ENCODE data around the gene COL11A1. TPM values are rescaled to one million over a fixed set of nuclear protein-coding genes. Genes with fewer than 3 reads are reported as not detected.
"Not testable (repeated sequence)": the region's sequence is repeated elsewhere in the genome, so short reads cannot be mapped to it uniquely, and the experiment has no call there.

Gene COL11A1
- total RNA-seq, 2 experiments from 2014 or later = not detected

GRCh38 chr1:102941366-102941947 is 166.9 kb downstream of the COL11A1 start:
- ATAC-seq = no peak
- DNase-seq = no peak
- intact Hi-C loops (cut with micrococcal nuclease) = no loop called here
- Mint-ChIP-seq H3K27ac (no peak overlapping the region), H3K27me3 (no peaks in the 10 kb centered on the region), H3K4me1 (ENCODE audit: low read depth) (no peaks in the 10 kb centered on the region), H3K36me3 (ENCODE audit: low read depth) (no peaks in the 10 kb centered on the region), H3K4me3 (no peak overlapping the region), H3K9me3 (peaks cover 2% of the 10 kb centered on the region)
- POLR2A ChIA-PET = no interaction called here
- CTCF ChIA-PET = no interaction called here
- TF ChIP-seq CTCF (IDR thresholded peaks at IDR 0.05) = no peak

GRCh38 chr1:102937401-102937800 is 170.9 kb downstream of the COL11A1 start:
- DNase-seq = no peak
- Mint-ChIP-seq H3K27me3 (no peaks in the 10 kb centered on the region), H3K27ac (no peak overlapping the region), H3K4me3 (no peak overlapping the region), H3K36me3 (ENCODE audit: low read depth) (no peaks in the 10 kb centered on the region), H3K9me3 (peaks cover 2% of the 10 kb centered on the region), H3K4me1 (ENCODE audit: low read depth) (no peaks in the 10 kb centered on the region)
- CTCF ChIA-PET = no interaction called here
- no peak for TF ChIP-seq CTCF (IDR thresholded peaks at IDR 0.05)
- no peak for ATAC-seq
- intact Hi-C loops (cut with micrococcal nuclease) = no loop called here
- POLR2A ChIA-PET = no interaction called here

- H3K27me3 Mint-ChIP-seq; H3K36me3 Mint-ChIP-seq (ENCODE audit: low read depth); H3K9me3 Mint-ChIP-seq; DNase-seq; ATAC-seq; intact Hi-C loops (cut with micrococcal nuclease); CTCF ChIA-PET; POLR2A ChIA-PET; H3K4me3 Mint-ChIP-seq; H3K27ac Mint-ChIP-seq; H3K4me1 Mint-ChIP-seq (ENCODE audit: low read depth): not testable (repeated sequence)
Observed at GRCh38 chr1:102933362-102933761, 175.0 kb downstream of the COL11A1 start.

GRCh38 chr1:102919659-102920058 is 188.7 kb downstream of the COL11A1 start:
- CTCF ChIA-PET = no interaction called here
- no peaks in the 10 kb centered on the region for H3K9me3 Mint-ChIP-seq
- POLR2A ChIA-PET = no interaction called here
- no peak for TF ChIP-seq CTCF (IDR thresholded peaks at IDR 0.05)
- H3K27ac Mint-ChIP-seq = no peak overlapping the region
- H3K27me3 Mint-ChIP-seq = no peaks in the 10 kb centered on the region
- DNase-seq (no peak), ATAC-seq (no peak)
- no peak overlapping the region for H3K4me3 Mint-ChIP-seq
- no peaks in the 10 kb centered on the region for H3K36me3 Mint-ChIP-seq (ENCODE audit: low read depth)
- no peaks in the 10 kb centered on the region for H3K4me1 Mint-ChIP-seq (ENCODE audit: low read depth)
- intact Hi-C loops (cut with micrococcal nuclease) = no loop called here

GRCh38 chr1:102901996-102902395 is 206.3 kb downstream of the COL11A1 start:
- TF ChIP-seq CTCF (IDR thresholded peaks at IDR 0.05) = no peak
- peaks cover 2% of the 10 kb centered on the region for H3K9me3 Mint-ChIP-seq
- H3K27ac Mint-ChIP-seq = no peak overlapping the region
- no peaks in the 10 kb centered on the region for H3K27me3 Mint-ChIP-seq
- ATAC-seq (no peak), DNase-seq (no peak)
- H3K36me3 Mint-ChIP-seq (ENCODE audit: low read depth) = no peaks in the 10 kb centered on the region
- intact Hi-C loops (cut with micrococcal nuclease) = no loop called here
- no peak overlapping the region for H3K4me3 Mint-ChIP-seq
- POLR2A ChIA-PET = no interaction called here
- H3K4me1 Mint-ChIP-seq (ENCODE audit: low read depth) = no peaks in the 10 kb centered on the region
- CTCF ChIA-PET = no interaction called here

GRCh38 chr1:102899935-102900334 is 208.4 kb downstream of the COL11A1 start:
- no peak for TF ChIP-seq CTCF (IDR thresholded peaks at IDR 0.05)
- Mint-ChIP-seq H3K4me3 (no peak overlapping the region), H3K27ac (no peak overlapping the region), H3K36me3 (ENCODE audit: low read depth) (no peaks in the 10 kb centered on the region), H3K27me3 (no peaks in the 10 kb centered on the region), H3K4me1 (ENCODE audit: low read depth) (no peaks in the 10 kb centered on the region), H3K9me3 (peaks cover 2% of the 10 kb centered on the region)
- ATAC-seq (no peak), DNase-seq (no peak)
- intact Hi-C loops (cut with micrococcal nuclease) = no loop called here
- ChIA-PET POLR2A (no interaction called here), CTCF (no interaction called here)
